Stimulated activated CD4-positive, alpha-beta T cell treated with anti-CD3 and anti-CD28 coated beads, TNF-alpha, amount 100 ng/mL, for 24 hours (primary cell): ENCODE data around the gene HYAL3.
"Not testable (repeated sequence)": the region's sequence is repeated elsewhere in the genome, so short reads cannot be mapped to it uniquely, and the experiment has no call there.

ENCODE experiments used
- DNase-seq, 3 experiments: peaks; one replicate each; pipeline ENCODE4 v3.0.0-alpha.2; 2020; ENCODE audit warnings: low read depth in 3 of 3

The HYAL3 gene

DNA sequence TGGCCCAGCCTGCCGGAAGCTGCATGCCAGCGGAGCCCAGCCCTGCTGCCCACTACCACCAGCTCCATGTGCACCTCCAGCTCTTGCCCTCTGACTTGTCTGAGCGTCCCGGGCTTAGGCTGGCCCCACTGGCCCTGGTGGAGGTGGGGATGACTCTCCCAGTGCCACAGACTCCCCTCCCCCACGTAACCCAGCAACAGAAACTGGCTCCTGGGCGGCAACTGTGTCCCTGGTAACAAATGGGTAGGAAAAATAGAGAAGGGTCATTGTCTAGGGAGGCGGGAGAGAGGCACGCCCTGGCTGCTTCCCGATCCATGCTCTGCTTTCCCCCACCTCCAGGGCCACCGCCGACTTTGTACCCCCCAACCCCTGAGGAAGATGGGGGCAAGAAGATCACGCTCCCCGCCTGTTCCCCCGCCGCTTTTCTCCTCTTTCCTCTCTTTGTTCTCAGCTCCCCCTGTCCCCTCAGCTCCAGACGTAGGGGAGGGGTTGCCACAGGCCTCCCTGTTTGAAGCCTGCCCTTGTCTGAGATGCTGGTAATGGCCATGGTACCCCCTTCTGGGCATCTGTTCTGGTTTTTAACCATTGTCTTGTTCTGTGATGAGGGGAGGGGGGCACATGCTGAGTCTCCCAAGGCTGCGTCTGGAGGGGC lies 41.0 kb downstream of the HYAL3 start:
- DNase-seq, result no peak

- peak in 1 of 3 experiments; percentile 49 for DNase-seq
These were observed 42.0 kb downstream of the HYAL3 start for GRCh38 chr3:50256978-50257890.

DNA sequence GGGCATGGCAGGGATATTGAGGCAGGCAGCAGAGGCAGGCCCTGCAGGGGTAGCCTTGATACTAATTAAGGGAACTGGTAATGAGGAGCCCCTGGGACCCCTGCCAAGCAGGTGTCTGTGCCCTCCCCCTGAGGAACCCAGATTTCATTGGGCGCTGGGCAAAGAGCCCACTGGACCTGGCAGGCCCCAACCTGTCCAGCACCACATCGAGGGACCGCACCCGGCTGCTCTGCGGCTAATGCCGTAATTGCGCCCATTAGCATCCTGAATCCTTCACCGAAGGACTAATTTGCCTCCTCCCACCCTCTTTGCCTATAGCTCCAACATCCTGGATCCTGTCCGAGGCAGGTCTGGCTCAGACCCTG lies 44.0 kb downstream of the HYAL3 start:
- DNase-seq, result no peak

- no peak for DNase-seq
These were observed 44.5 kb downstream of the HYAL3 start for GRCh38 chr3:50254577-50255250.

- peak in 2 of 3 experiments; percentile 23 to 63 for DNase-seq
These were observed 48.0 kb downstream of the HYAL3 start for GRCh38 chr3:50251220-50251619.

GRCh38 chr3:50250514-50250913 lies 48.7 kb downstream of the HYAL3 start:
- DNase-seq, result no peak

GRCh38 chr3:50249457-50249856 lies 49.7 kb downstream of the HYAL3 start:
- DNase-seq, result no peak

DNA sequence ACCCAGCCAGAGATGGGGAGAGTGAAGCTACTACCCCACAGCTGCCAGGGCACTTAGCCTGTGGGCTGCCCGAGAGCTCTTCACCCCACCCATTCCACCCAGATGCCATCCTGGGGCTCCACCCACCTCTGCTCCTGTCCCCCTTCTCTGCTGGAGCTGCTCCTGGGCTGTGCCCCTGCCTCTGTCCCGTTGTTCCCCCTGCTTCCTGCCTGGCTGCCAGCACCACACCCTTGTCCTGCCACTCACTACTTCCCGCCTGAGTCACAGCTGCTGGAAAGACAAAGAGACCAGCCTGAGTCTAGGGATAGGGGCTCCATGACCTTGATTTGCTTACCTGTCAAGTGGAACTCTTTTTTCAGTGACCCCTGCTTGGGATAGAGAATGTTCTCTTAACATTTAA lies 50.8 kb downstream of the HYAL3 start:
- no peak for DNase-seq

GRCh38 chr3:50246517-50246954 lies 52.7 kb downstream of the HYAL3 start:
- peak; percentile 74 to 85 (median 75) for DNase-seq

- DNase-seq, result peak; percentile 92 to 94 (median 93)
These were observed 53.2 kb downstream of the HYAL3 start for GRCh38 chr3:50245831-50246516.

- DNase-seq, result no peak
These were observed 53.9 kb downstream of the HYAL3 start for GRCh38 chr3:50245251-50245745.

- DNase-seq, result not testable (repeated sequence)
These were observed 54.4 kb downstream of the HYAL3 start for GRCh38 chr3:50244813-50245212.

GRCh38 chr3:50243543-50243895 lies 55.7 kb downstream of the HYAL3 start:
- DNase-seq, result no peak

DNA sequence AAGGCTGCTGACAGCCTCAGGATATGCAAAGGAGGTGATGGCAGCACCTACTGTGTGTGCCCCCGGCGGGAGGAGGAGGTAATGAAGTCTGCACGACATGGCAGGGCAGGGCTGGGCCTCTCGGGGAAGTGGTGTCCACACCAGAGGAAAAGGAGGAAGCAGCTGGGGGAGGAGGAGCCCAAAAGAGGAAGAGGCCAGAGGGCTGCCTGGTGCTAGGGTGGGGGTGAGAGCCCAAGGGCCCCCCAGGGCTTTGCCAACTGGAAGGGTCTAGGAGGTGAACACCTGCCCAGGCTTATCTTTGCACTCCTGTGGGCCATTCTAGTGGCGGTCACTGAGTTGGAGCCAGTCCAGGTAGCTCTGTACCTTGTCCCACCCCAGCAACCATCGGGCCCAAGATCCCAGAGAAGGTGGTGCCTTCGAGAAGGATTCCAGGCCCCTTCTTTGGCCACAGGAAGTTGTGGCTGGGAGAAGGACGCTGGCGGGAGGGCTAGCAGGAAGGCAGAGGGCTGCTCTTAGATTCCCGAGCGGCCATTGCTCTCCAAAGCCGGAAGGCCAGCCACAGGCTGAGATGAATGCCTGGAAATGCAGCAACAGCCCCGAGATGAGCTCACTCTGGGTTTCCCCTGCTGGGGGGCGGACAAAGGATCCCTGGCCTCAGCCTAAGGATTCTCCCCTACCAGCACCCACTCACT lies 56.2 kb downstream of the HYAL3 start:
- DNase-seq, result peak in 1 of 3 experiments; percentile 44
